Subcutaneous abdominal adipose tissue (tissue), 5 donors: ENCODE measurements around the gene DUOXA1.

Experiments used
- H3K27ac ChIP-seq: one replicate; pipeline ENCODE4 v1.7.0; 2013; ENCODE audit warnings: low read depth, mild to moderate bottlenecking, inconsistent platforms, low read length, moderate library complexity
- H3K27me3 ChIP-seq, 5 donors: one replicate each; pipeline ENCODE4 v1.7.0; 2013; ENCODE audit warnings: low read length in 5 of 5, inconsistent platforms in 1 of 5; ENCODE audit not compliant: control insufficient read depth in 5 of 5, insufficient read depth in 4 of 5
- H3K36me3 ChIP-seq, 5 donors: one replicate each; pipeline ENCODE4 v1.7.0; 2013; ENCODE audit warnings: low read length in 5 of 5; ENCODE audit not compliant: control insufficient read depth in 5 of 5, insufficient read depth in 5 of 5
- H3K4me1 ChIP-seq, 5 donors: one replicate each; pipeline ENCODE4 v1.7.0; 2013; ENCODE audit warnings: low read length in 5 of 5, mild to moderate bottlenecking in 3 of 5, moderate library complexity in 1 of 5; ENCODE audit not compliant: control insufficient read depth in 5 of 5, insufficient read depth in 5 of 5
- H3K4me3 ChIP-seq, 5 donors: one replicate each; pipeline ENCODE4 v1.7.0; 2013; ENCODE audit warnings: low read length in 5 of 5, low read depth in 1 of 5
- H3K9ac ChIP-seq, 5 donors: one replicate each; pipeline ENCODE4 v1.7.0; 2013; ENCODE audit warnings: low read length in 5 of 5, mild to moderate bottlenecking in 4 of 5, moderate library complexity in 3 of 5
- H3K9me3 ChIP-seq, 5 donors: one replicate each; pipeline ENCODE4 v1.7.0; 2013; ENCODE audit warnings: low read length in 5 of 5; ENCODE audit not compliant: control insufficient read depth in 5 of 5
- donor health status: healthy.
- donor health status: healthy.
- donor health status: healthy.
- donor health status: healthy.
- donor health status: healthy.

DUOXA1 gene

GRCh38 chr15:45115312-45115820 is 14.3 kb downstream of the DUOXA1 start:
- Histone ChIP-seq H3K9me3 (no peaks in the 10 kb centered on the region), H3K4me3 (no peak overlapping the region), H3K27me3 (peaks cover 54 to 75% (median 73%) of the 10 kb centered on the region in 5 donors), H3K4me1 (peaks cover 1 to 36% (median 35%) of the 10 kb centered on the region in 5 donors), H3K27ac (no peak overlapping the region), H3K36me3 (no peaks in the 10 kb centered on the region), H3K9ac (no peak overlapping the region)

DNA sequence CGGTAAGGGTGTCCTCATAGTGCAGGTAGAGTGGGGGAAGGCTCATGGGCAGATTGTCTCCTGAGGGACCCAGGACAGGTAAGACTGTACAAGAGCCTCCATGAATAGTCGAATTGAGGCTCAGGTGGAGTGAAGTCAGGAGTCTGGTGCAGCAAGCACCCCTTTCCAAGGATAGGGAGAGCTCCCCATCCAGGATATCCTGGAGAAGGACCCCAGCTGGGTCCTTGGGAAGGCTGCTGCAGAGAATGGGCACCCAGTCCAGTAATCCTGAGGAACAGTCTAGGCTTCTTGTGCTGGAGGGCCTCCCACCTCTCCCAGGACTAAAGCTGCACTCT is 15.0 kb downstream of the DUOXA1 start:
- Histone ChIP-seq H3K4me3 (no peak overlapping the region), H3K9ac (no peak overlapping the region), H3K27ac (no peak overlapping the region), H3K4me1 (peaks cover 1 to 36% (median 35%) of the 10 kb centered on the region in 5 donors), H3K9me3 (no peaks in the 10 kb centered on the region), H3K36me3 (no peaks in the 10 kb centered on the region), H3K27me3 (peaks cover 60 to 80% (median 75%) of the 10 kb centered on the region in 5 donors)

DNA sequence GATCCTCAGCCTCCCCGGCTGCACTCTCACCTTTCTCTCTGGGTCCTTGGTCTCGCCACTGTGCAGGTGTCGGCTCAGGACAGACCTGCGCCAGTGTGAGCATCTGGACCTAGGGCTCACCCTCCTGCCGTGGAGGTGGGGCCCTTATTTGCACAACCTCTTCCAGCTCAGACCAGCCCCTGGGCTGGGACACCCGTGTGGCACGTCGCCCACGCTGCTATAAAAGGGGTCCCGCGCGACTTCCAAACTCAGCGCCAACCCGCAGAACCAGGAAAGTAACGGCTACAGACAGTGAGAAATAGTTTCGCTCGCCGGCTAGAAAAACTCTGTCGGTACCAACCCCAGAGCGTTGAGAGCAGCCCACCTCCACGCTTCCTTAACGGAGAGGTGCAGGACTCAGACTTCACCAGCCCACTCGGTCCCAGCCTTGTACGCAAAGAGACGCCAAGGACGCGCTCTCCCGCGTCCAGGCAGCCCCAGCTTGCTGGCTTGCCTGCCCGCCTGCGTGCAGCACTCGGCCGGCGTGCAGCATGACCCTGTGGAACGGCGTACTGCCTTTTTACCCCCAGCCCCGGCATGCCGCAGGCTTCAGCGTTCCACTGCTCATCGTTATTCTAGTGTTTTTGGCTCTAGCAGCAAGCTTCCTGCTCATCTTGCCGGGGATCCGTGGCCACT is 15.5 kb downstream of the DUOXA1 start, which contains the start of the genes DUOX2 and DUOXA2:
Gene DUOX2 (minus strand): TSS at position 97 of the 675 bp plus-strand sequence. CDS start 761 bp downstream, outside the sequence.
Gene DUOXA2 (plus strand): TSS at position 251 of the 675 bp plus-strand sequence. CDS start 280 bp downstream, at position 531.
- Histone ChIP-seq H3K4me3 (peak within 1 kb of the TSS in 1 of 5 donors; percentile 9), H3K9ac (no peak within 1 kb of the TSS), H3K4me1 (peaks cover 1 to 36% (median 35%) of the 10 kb centered on the region in 5 donors), H3K9me3 (no peaks in the 10 kb centered on the region), H3K27ac (no peak within 1 kb of the TSS), H3K36me3 (no peaks in the 10 kb centered on the region), H3K27me3 (peaks cover 63 to 81% (median 78%) of the 10 kb centered on the region in 5 donors)

DNA sequence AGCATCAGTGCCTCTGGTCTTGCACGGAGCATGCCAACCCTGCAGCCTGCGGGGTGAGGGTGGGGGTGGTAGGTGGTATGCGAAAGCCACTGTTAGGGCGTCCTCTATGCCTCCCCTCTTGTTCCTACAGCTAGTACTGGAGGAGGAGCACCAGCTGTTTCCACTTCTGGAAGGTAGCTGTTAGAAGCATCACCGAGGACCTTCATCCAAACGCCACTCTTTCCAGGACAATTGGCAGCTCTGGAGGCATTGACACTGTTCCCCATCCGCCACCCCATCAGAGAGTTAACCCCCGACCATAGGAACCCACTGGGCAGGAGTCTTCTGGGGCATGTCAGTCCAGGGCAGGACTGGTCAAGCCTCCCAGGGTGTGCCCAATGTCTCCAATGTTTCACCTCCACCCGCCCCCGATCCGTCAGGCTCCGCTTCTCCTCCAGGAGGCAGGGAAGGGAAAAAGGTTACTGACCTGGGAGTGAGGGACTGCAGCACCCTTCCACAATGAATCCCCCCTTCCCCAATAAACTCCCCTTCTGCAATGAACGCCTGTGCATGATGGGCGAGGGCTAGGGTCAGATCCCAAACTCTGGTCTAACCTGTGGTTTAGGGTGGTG is 16.2 kb downstream of the DUOXA1 start:
- Histone ChIP-seq H3K4me3 (no peak overlapping the region), H3K27ac (no peak overlapping the region), H3K4me1 (peaks cover 1 to 36% (median 35%) of the 10 kb centered on the region in 5 donors), H3K36me3 (no peaks in the 10 kb centered on the region), H3K9ac (no peak overlapping the region), H3K9me3 (no peaks in the 10 kb centered on the region), H3K27me3 (peaks cover 63 to 84% (median 81%) of the 10 kb centered on the region in 5 donors)

DNA sequence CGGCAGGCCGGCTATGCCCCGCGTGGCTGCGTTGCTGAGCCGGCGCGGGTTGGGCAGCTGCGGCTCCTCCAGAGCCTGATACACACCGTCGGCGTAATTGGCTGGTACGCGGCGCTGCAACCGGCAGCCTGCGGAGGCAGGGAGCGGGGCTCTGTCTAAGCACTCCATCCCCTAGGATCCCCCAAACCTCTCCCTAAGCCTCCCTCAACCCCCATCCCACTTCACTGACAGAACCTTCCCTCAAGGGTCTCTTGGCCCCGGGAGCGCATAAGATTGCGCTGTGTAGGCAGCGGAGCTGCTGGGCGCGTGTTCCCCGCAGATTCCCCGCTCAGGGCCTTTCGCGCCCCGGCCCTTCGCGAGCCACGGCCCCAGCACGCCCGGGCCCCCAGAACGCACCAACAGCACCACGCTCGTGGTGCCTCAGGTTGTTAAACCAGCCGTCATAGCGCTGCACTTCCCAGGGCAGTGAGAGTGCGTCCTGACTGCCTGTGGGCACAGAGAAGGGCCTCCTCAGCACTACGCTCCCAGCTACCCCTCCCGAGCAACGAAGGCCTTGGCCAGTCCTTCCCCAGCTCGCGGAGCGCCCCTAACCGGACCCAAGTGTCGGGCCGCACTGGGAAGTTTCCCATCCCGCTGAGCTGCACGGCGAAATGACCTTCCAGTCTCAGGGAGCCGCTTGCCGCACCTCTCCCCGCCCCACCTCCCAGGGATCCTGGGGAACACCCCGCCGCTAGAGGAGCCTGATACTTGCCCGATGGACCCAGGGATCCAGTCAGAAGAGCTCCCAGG is 16.9 kb downstream of the DUOXA1 start:
- Histone ChIP-seq H3K36me3 (no peaks in the 10 kb centered on the region), H3K9me3 (no peaks in the 10 kb centered on the region), H3K9ac (no peak overlapping the region), H3K27me3 (peaks cover 62 to 88% (median 84%) of the 10 kb centered on the region in 5 donors), H3K4me3 (peak overlapping the region in 2 of 5 donors; percentile 9 to 17), H3K27ac (no peak overlapping the region), H3K4me1 (peaks cover 1 to 32% (median 32%) of the 10 kb centered on the region in 5 donors)

- Histone ChIP-seq H3K4me3 (peak overlapping the region in 1 of 5 donors; percentile 17), H3K4me1 (peaks cover 1 to 26% (median 26%) of the 10 kb centered on the region in 5 donors), H3K9ac (no peak overlapping the region), H3K27ac (no peak overlapping the region), H3K9me3 (no peaks in the 10 kb centered on the region), H3K27me3 (peaks cover 57 to 83% (median 78%) of the 10 kb centered on the region in 5 donors), H3K36me3 (no peaks in the 10 kb centered on the region)
Measured at GRCh38 chr15:45112143-45112590, 17.5 kb downstream of the DUOXA1 start.

- peaks cover 1 to 20% (median 20%) of the 10 kb centered on the region in 5 donors for H3K4me1 ChIP-seq
- peaks cover 52 to 80% (median 72%) of the 10 kb centered on the region in 5 donors for H3K27me3 ChIP-seq
- no peaks in the 10 kb centered on the region for H3K9me3 ChIP-seq
- no peak overlapping the region for H3K4me3 ChIP-seq
- H3K27ac ChIP-seq, result no peak overlapping the region
- no peak overlapping the region for H3K9ac ChIP-seq
- no peaks in the 10 kb centered on the region for H3K36me3 ChIP-seq
Measured at GRCh38 chr15:45111390-45112142, 18.1 kb downstream of the DUOXA1 start.

GRCh38 chr15:45110256-45110820 is 19.3 kb downstream of the DUOXA1 start:
- peaks cover 0 to 19% (median 16%) of the 10 kb centered on the region in 5 donors for H3K4me1 ChIP-seq
- no peaks in the 10 kb centered on the region for H3K9me3 ChIP-seq
- H3K4me3 ChIP-seq, result no peak overlapping the region
- no peaks in the 10 kb centered on the region for H3K36me3 ChIP-seq
- H3K9ac ChIP-seq, result no peak overlapping the region
- H3K27ac ChIP-seq, result no peak overlapping the region
- H3K27me3 ChIP-seq, result peaks cover 39 to 72% (median 60%) of the 10 kb centered on the region in 5 donors
